ENCODE data around the gene PEAR1.

DNA sequence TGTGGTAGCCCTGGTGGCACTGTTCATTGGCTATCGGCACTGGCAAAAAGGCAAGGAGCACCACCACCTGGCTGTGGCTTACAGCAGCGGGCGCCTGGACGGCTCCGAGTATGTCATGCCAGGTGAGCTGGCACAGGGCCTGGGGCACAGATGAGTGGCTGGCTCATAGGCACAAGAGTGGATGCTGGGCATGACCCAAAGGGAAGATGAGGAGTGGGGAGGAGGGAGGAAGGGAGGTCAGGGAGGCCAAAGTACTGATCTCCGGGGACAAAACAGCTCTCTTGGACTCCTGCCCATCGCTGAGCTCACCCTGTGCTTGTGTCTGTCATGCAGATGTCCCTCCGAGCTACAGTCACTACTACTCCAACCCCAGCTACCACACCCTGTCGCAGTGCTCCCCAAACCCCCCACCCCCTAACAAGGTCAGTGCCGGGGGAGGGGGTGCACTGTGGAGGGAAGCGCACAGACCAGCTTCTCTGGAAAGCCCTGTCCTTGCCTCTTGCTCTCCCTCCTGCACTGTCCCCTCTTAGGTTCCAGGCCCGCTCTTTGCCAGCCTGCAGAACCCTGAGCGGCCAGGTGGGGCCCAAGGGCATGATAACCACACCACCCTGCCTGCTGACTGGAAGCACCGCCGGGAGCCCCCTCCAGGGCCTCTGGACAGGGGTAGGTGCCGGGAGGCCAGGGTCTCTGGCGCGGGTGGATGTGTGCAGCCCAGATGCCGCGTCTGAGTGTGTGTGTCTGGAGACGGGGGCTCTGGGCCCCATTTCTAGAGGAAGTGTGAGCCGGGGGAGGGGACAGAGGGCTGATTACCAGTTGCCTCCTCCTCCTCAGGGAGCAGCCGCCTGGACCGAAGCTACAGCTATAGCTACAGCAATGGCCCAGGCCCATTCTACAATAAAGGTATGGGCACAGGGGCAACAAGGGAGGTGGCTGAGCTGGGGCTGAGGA lies 19.6 kb downstream of the PEAR1 start:
- TF ChIP-seq, protein P1, sequence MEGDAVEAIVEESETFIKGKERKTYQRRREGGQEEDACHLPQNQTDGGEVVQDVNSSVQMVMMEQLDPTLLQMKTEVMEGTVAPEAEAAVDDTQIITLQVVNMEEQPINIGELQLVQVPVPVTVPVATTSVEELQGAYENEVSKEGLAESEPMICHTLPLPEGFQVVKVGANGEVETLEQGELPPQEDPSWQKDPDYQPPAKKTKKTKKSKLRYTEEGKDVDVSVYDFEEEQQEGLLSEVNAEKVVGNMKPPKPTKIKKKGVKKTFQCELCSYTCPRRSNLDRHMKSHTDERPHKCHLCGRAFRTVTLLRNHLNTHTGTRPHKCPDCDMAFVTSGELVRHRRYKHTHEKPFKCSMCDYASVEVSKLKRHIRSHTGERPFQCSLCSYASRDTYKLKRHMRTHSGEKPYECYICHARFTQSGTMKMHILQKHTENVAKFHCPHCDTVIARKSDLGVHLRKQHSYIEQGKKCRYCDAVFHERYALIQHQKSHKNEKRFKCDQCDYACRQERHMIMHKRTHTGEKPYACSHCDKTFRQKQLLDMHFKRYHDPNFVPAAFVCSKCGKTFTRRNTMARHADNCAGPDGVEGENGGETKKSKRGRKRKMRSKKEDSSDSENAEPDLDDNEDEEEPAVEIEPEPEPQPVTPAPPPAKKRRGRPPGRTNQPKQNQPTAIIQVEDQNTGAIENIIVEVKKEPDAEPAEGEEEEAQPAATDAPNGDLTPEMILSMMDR (IDR thresholded peaks at IDR 0.05; ENCODE audit: insufficient read depth, low read length, poor library complexity, severe bottlenecking), result no peak
- TF ChIP-seq EZH2phosphoT487 (conservative IDR thresholded peaks at IDR 0.05; ENCODE audit: low read length), result no peak

Measured in SU-DHL-6 (cell line).